ENCODE results near the gene SLC22A17.

Gene SLC22A17

GRCh38 chr14:23364164-23365035 is 11.7 kb upstream of the SLC22A17 start:
- DNase-seq: peak in 38 of 51 donors; percentile 16 to 83 (median 64)

GRCh38 chr14:23362200-23362599 is 9.5 kb upstream of the SLC22A17 start:
- DNase-seq: peak in 2 of 51 donors; percentile 11 to 33

- peak in 1 of 51 donors; percentile 51 for DNase-seq
Observed at GRCh38 chr14:23361763-23362162, 9.1 kb upstream of the SLC22A17 start.

GRCh38 chr14:23361320-23361719 is 8.6 kb upstream of the SLC22A17 start:
- DNase-seq: peak in 15 of 51 donors; percentile 16 to 67 (median 32)

- peak in 34 of 51 donors; percentile 18 to 83 (median 59) for DNase-seq
Observed at GRCh38 chr14:23360496-23360895, 7.8 kb upstream of the SLC22A17 start.

GRCh38 chr14:23359722-23360447 is 7.2 kb upstream of the SLC22A17 start:
- DNase-seq: no peak

- no peak for DNase-seq
Observed at GRCh38 chr14:23359167-23359626, 6.5 kb upstream of the SLC22A17 start.

GRCh38 chr14:23358553-23359166 is 6.0 kb upstream of the SLC22A17 start:
- no peak for DNase-seq

- DNase-seq: no peak
Observed at GRCh38 chr14:23358042-23358441, 5.4 kb upstream of the SLC22A17 start.

- DNase-seq: no peak
Observed at GRCh38 chr14:23357261-23357660, 4.6 kb upstream of the SLC22A17 start.

- DNase-seq: no peak
Observed at GRCh38 chr14:23356662-23357061, 4.0 kb upstream of the SLC22A17 start.

GRCh38 chr14:23355871-23356435 is 3.3 kb upstream of the SLC22A17 start:
- DNase-seq: no peak

- DNase-seq: no peak
Observed at GRCh38 chr14:23354990-23355389, 2.3 kb upstream of the SLC22A17 start.

GRCh38 chr14:23353433-23353780 is 720 bp upstream of the SLC22A17 start:
- DNase-seq: no peak

GRCh38 chr14:23351681-23352505 is 794 bp downstream of the SLC22A17 start:
- DNase-seq: peak in 20 of 51 donors; percentile 29 to 77 (median 57)

GRCh38 chr14:23349156-23349845 is 3.4 kb downstream of the SLC22A17 start:
- no peak for DNase-seq

- no peak for DNase-seq
Observed at GRCh38 chr14:23348297-23348655, 4.4 kb downstream of the SLC22A17 start.

GRCh38 chr14:23347406-23348296 is 5.0 kb downstream of the SLC22A17 start:
- no peak for DNase-seq
